RPMI7951 (cell line): ENCODE data around the gene TRAPPC12. TPM values are rescaled to one million over a fixed set of nuclear protein-coding genes. Genes with fewer than 3 reads are reported as not detected.
A peak's percentile ranks its signal among the peaks of the same experiment; 100 is the strongest.
"Not testable (repeated sequence)": the region's sequence is repeated elsewhere in the genome, so short reads cannot be mapped to it uniquely, and the experiment has no call there.

ENCODE experiments used
- DNase-seq: peaks from one replicate; pipeline ENCODE4 v3.0.0-alpha.2; 2012; ENCODE audit warnings: low read depth
- total RNA-seq: library from RNA; depleted of rRNA; stranded (reverse); fragments of >200 nt; shearing (Covaris generic); gene quantifications from 2 replicates; pipeline ENCODE4 v1.2.3, GENCODE V29; 2014

The TRAPPC12 gene
- total RNA-seq, 1 experiment from 2014 or later = 53.6 TPM

DNA sequence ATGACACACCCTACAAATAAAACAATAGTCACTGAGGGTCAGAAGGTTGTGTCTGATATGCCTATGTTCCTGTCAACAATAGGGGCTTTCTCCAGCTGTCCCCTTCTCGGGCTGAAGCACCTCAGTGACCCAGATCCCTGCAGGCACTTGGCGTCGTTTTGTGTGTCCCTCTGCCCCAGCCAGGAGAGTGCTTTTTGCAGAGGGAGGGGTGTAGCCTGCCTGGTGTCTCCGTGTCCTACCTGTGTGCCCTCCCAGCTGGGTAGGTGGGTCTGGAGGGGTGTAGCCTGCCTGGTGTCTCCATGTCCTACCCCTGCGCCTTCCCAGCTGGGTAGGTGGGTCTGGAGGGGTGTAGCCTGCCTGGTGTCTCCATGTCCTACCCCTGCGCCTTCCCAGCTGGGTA, 74.5 kb downstream of the TRAPPC12 start:
- DNase-seq = not testable (repeated sequence)

DNA sequence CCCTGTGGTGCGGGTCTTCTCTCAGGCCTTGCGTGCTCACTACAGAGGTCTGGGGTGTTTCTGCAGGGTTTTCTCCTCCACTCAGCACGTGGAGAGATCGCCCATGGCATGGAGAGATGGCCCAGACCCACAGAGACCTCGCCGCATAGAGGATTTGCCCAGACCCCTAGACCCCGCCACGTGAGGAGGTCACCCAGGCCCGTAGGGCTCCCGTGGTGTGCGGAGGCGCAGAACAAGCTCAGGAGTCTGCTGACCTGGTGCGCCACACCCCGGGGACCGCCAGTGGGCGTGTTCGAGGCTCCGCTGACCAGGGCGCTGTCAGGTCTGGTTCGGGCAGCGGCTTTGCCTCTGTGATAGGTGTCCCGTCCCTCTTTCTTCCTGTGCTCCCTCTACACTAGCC, 75.3 kb downstream of the TRAPPC12 start:
- DNase-seq = no peak

DNA sequence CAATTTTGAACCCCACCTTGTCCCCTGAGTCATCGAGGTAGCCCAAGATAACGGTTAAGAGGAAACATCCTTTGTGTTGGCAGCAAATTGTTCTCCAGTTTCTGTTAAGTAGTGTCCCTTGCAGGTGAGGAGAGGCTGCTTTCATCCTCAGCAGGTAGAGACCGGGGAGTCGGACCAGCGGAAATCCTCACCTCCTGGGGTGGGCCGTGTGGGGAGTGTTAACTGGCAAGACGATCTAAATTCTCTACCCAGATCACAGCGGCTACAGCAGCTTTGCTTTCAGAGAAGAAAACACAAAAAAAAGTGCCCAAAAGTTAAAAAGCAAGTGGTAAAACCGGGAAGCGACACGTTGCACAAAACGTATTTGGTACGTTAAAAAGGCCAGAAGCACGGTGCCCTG, 76.6 kb downstream of the TRAPPC12 start:
- DNase-seq = no peak

DNA sequence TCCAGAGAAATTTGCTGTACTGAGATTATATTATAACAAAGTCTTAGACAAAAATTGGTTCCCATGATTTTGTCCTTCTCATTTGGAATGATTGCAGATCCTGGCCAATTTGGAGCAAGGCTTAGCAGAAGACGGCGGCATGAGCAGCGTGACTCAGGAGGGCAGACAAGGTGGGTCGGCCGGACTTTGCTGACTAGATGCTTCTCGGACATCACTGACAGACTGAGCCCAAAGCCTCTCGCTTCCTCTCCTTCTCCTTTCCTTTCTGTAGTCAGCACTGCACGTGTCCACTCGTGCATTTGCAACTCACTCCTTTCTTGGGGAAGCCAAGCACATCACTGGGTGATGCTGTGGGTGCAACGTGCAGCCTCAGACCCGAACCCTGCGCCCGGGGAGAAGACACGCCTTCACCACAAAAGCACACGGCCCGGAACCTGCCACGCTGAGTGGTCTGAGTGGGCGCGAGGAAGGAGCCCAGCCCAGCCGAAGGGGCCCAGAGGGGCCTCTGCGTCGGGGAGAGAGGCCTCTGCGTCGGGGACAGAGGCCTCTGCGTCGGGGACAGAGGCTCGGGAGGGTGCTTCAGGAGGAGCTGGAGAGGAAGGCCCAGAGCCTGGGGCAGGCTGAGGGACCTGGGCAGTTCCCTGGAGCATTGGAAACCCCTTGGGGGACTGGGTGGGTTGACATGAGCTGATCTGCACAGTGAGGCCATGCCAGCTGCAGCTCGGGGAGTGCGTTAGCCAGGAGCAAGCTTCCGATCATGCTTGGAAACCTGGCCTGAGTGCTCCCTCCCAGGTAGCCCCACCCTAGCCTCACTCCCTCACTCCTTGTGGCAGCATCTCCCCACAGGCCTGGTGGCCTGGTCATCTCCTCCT, 78.3 kb downstream of the TRAPPC12 start:
- DNase-seq = no peak

DNA sequence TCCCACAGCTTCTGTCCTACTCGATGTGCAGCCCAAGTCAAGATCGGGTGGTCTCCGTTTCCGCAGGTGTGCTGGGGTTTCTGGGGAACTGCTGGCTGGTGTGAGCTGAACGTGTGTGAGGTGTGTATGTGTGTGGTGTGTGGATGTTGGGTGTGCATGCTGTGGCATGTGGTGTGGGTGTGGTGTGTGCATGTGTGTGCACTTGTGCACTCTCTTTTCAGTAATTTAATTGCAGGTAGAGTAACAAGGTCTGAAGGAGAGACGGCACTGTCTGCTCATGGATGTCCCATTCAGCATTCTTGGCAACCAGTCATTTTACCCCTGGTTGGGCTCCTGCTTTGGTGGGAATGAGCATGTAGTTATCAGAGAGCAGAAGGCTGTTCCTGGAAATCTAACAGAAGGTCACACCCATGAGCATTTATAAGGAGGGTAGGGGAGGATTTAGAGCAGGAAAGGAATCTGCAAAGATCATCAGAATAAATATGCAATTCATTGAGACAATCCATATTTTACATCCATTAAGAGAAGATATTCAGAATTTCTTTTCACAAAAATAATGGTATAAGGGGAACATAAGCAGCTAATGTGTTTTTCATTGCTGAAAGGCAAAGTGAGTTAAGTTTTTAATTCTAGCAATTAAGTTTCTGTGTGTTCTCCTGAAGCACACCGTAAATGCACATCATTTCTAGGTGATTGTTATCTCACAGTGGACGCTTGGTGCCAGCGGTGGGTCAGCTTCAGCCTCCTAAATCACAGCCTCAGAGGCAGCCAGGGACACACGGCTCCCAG, 79.1 kb downstream of the TRAPPC12 start:
- DNase-seq = no peak

DNA sequence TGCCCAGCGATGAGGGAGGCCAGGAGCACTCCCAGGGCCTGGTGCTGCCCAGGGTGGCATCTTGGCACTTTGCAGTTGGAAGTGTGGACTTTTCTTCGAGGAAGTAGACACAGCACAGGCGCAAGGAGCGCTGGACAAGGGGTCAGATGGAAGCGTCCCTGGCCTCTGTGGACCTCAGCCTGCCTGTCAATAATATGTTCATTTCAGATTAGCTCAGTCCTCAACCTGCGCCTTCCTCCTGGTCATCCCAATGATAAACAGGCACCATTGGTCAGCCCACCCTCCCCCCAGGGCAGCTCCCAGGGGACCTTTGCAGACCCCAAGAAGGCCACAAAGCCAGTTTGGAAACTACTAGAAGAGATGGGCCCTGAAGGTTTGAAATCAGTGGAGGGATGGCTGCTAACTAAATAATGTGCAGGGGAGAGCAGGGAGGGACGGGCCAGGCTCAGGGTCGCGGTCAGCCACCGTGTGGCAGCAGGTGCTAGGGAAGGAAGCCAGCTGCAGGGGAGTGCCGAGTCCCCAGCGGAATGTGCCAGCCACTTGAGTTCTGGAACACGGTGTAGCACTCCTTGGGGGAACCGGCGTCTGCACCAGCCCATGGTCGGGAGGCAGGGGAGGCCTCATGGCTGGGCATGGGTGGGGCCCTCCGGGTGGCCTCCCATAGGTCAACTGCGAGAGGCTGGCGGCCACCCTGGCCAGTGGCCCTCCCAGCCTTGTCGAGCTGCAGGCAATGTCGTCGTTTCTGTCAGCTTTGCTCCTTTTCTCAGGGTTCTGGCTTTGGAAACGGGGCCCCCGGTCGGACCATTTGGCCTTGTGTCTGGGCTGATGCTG, 79.9 kb downstream of the TRAPPC12 start:
- DNase-seq = no peak

DNA sequence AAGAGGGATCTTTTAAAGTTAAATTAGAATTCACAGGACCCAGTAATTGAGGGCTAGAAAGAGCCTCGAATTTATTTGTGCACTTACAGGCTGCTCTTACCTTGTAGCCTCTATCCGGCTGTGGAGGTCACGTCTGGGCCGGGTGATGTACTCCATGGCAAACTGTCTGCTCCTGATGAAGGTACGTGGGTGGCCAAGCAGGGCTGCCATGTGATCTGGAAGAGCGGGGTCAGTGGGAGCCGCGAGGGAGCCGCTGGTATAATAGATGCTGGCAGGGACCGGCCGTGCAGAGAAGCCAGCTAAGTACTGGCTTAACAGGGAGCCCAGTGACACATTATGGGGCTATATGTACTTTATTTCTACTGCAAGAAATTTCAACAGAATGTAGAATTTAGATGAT, 80.7 kb downstream of the TRAPPC12 start:
- no peak for DNase-seq

DNA sequence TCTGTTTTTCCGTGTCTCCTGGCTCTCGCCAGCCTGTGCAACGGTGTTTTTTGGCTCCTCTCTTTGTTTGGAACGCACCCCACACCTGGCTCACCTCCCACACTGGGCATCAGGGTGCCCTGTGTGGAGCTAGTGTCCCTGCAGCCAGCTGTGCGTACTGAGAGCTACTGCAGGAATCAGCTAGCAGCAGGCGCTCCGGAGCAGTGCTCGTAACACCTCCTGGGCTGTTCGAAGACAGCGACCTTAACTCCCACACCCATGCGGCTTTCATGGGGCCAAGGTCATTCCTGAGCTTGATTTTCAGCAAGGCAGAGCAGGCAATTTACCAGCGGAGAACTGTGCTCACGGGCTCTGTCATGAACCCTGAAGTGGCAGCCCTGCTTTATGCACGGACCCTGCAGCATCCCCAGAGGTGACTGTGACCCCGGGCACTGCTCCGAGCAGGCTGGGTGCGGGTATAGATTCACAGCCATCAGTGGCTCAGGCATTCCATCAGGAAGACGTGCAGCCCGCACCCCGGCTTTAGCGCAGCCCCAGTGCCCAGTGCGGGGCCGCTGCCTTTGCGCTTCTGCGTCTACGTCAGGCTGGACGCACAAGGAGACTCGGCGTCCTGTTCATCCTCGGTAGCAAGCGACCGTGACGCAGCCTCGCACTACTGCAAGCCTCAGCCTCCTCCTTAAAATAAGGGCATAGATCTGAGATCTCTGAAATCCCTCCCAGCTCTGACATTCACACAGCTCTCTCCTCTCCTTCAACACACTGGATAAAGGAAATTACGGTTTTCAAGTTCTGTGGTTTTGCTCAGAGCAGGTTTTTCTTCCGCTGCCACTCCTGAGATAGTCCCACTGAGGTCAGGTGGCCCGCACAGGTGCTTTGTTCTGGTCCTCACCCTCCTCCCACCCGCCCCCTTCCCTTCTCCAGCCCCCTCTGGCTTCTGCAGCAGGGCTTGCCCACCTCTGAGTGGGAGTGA, 81.6 kb downstream of the TRAPPC12 start:
- DNase-seq = no peak

DNA sequence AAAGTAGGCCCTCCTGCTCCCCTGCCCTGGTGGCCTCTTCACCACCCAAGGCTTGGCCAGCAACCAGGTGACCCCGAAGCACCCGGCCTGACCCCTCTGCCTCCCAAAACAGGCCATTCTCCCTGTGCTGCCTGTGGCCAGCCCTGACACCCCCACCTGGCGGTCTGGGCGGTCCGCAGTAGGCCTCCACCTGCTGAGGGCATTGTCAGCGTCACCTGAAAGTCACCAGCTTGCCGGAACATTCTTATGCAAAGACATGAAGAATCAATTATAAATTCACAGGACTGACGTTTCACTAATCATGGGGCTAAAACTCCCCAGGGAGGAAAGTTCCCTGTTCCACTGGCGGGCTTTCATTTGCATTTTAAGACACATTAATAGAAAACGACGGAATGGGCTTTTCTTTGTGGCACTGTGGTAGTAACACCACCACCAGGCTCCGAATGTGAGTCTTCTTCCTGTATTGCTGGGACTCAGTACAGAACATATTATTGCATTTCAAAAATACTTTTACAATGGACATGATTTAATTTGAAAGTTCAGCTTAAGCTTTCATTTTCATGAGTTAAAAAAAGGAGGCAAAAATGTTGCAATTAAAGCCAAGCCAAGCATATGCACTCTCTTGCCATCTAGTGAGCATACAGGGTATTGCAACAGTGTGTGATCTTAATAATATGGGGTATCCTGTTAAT, 82.5 kb downstream of the TRAPPC12 start:
- peak; percentile 51 for DNase-seq

DNA sequence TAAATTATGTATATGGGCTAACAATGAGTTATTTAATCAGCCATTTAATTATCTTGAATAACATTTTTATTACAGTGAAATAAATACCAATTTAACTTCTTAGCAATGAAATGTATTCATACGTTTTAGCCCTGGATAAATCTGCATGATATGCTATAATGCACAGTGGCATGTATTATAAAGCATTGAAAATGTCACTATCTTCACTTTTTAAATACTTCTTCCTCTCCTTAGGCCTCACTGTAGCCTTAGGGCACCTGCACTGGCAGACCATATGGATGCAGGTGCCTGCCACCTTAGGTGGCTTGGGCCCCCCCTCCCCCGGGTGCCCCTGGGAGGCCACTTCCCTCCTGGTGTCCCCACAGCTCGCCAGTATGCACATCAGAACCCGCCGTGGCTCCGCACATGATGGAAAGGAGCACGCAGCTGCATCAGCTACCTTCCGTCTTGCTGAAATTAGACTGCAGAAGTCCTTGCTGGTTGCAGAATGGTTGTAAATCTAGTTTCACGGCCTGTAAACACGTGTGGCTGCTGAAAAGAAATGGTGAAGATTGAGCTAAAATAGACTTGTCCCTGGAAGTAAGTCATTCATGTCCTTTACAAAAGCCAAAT, 83.1 kb downstream of the TRAPPC12 start:
- no peak for DNase-seq

DNA sequence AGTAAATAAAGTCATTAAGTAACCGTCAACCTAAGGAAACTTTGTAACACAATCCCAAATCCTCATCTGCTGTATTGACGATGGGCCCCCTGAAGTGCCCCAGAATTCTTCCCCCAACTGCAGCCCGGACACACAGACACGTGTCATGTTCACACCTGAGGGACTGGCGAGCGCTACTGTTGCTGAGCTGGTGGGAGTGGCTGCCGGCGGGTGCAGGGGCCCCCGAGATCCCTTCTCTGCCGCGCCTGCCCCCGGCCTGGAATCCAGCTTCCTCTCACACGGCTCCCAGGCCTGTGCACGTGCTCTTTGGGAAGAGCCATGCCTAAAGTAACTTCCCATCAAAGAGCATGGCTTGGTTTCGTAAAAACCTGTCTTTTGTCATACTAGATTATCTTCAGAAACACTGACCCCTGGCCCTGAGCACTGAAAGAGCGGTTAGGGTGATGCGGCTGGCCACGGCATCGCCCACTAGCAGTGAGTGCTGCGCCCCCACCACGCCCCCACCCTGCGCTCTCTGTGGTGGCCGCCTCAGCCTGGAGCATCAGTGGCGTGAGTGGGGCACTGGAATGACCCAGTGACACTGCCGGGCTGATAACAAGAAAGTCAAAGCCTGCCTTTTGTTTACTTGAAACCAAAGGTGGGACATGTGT, 83.8 kb downstream of the TRAPPC12 start:
- DNase-seq = no peak

DNA sequence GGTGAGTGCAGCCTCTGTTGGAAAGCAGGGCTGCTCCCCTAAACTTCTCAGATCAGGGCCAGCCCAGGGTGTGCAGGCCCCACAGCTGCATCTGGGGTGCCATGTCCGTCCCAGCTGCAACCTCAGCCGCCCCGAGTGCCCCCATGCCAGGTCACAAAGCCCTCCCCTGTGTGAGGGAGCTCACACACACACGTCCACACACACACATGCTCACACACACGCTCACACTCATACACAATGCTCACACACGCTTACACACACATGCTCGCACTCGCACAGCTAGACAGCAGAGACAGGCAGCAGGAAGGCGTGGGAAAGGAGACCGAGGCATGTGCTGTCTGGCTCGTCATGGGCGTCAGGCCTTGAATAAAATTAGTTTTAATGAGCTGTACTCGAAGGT, 84.5 kb downstream of the TRAPPC12 start:
- no peak for DNase-seq

DNA sequence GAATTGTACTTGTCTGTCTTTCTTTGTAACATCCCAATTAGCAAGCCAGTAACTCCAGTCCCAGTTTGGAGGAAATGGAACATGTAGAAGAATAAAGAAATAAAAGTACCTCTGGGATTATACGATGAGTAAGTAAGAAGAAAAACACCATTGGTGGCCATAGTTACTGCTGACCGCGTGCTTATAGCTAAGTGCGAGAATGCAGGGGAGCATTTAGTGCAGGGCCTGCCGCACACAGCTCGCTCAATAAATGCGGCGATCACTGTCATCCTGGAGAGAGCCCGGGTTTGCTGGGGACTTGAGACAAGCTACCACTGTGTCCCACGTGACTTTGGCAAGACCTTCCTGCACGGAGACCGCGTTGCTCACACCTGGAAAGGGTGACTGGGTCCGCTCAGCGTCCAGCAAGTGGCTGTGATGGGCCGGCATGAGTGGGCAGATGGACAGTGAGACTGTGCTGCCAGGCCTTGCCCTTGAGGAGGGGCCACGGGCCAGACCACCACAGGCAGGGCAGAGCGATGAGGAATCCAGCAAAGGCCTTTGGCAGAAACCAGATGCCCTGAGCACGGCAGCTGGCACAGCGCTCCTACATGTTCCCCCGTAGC, 85.0 kb downstream of the TRAPPC12 start:
- no peak for DNase-seq

DNA sequence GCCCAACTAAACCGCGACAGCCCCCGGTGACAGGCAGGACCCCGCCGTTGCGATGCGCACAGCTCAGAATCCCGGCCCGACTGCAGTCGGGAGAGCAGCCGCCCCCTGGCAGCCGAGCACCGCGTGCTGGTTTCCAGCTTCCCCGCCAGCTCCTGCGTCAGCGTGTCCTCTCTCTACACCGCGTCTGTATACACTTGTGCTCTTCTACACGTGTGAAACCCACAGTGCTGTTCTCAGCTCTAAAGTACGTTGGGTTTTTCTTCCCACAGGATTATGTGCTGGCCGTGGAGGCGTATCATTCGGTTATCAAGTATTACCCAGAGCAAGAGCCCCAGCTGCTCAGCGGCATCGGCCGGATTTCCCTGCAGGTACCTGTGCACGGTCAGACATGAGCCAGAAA, 85.8 kb downstream of the TRAPPC12 start:
- DNase-seq = no peak

DNA sequence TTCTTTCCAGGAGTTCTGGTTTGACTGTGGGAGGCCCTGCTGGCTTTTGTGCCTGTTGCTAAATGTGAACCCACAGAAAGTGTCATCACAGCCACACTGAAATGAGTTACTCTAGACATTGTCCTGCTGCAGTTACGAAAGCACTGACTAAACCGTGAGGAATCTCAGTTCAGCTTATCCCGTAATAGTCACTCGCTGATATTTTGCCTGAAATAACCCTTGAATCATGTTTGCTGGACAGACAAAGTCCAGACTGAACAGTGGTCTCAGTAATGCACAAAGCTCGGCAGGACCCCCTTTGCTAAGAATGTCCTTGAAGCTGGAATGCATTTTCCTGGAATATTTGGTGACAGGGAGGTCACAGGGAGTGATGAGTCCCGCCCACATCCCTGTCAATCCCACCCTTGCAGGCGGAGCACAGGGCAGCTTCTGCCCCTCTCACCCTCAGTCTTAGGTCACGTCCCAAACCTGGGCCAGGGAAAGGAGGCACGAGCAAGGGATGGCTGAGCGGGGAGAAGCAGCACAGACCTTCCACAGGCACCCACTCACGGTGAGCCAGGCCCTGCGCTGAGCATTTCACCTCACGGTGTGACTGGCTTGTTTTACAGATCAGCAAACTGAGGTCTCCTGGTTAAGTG, 86.5 kb downstream of the TRAPPC12 start:
- DNase-seq = peak; percentile 81

DNA sequence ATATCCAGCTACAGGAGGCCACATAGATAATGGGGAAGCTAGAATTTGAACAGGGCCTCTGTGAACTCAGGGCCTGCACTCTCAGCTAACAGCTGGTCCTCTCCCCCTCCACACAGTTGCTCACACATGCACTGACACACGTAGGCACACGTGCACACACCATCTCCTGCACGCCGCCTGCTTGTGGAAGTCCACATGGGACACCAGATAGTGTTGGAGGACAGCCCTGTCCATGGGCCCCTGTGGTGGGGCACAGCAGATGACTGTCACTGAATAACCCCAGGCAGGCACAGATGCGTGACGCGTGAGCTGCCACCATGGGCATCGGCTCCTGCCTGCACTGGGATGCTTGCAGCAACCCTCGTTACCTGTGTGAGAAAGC, 87.0 kb downstream of the TRAPPC12 start:
- no peak for DNase-seq

DNA sequence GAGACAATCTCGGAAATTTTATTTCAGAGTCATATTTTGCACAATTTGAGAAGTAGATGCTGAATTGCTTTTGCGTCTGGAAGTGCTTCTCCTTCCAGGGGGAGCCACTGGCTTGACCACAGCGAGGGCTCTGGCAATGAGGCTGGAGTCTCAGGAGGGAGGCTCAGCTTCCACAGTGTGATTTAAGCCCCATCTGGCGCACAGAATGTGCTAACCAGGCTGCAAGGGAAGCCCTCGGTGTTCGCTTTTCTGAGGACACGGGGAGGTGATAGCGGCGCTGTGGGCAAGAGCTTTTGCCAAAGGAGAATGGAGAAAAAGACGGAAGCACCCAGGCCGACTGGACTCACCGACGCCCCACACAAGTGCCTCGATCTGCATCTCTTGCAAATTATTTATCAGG, 87.5 kb downstream of the TRAPPC12 start:
- DNase-seq = no peak

DNA sequence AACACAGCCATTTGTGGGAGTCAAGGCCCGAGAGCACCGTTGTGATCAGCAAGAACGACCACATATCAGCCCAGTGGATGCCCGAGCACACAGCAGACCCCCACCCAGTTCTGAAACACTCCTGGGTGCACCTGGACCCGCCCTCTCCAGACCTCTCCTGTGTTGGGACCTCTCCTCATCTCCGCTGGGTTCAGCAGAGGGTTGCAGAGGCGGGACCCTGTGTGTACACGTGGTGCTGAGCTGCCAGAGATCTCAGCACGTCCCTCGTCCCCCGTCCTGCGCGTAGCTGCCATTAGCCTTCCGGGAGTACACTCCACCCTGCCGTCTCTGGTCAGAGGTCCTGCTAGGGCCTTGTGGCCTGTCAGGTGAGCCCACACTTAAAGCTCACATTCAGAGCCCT, 88.2 kb downstream of the TRAPPC12 start:
- DNase-seq = no peak
